ENCODE data around the gene NEGR1.

Gene NEGR1

DNA sequence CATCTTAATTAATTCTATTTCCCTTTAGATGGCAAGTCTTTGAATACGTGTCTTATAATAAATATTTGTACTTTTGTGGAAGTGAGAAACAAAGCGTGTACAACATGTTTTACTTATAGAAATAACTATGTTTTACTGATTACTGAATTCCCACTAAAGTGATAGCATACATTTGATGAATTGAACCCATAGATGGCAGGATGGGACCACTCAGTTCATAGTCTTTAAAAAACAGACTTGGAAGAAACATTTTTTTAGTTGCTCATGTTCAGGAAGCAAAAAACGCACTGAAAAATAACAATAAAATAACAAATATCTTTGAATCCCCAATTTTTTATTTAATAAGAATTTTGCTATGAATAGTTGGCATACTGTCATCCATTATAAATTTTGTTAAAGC, 694.4 kb downstream of the NEGR1 start:
- no peak overlapping the region for H3K4me3 ChIP-seq (replicated peaks in 1 of 2; ENCODE audit: low read depth in 2 of 2, low read length in 2 of 2)
- TF ChIP-seq, protein P1, sequence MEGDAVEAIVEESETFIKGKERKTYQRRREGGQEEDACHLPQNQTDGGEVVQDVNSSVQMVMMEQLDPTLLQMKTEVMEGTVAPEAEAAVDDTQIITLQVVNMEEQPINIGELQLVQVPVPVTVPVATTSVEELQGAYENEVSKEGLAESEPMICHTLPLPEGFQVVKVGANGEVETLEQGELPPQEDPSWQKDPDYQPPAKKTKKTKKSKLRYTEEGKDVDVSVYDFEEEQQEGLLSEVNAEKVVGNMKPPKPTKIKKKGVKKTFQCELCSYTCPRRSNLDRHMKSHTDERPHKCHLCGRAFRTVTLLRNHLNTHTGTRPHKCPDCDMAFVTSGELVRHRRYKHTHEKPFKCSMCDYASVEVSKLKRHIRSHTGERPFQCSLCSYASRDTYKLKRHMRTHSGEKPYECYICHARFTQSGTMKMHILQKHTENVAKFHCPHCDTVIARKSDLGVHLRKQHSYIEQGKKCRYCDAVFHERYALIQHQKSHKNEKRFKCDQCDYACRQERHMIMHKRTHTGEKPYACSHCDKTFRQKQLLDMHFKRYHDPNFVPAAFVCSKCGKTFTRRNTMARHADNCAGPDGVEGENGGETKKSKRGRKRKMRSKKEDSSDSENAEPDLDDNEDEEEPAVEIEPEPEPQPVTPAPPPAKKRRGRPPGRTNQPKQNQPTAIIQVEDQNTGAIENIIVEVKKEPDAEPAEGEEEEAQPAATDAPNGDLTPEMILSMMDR (IDR thresholded peaks at IDR 0.05; ENCODE audit: low read depth, low read length): no peak
- DNase-seq (ENCODE audit: low read depth in 2 of 2): peak; percentile 42 to 53

DNA sequence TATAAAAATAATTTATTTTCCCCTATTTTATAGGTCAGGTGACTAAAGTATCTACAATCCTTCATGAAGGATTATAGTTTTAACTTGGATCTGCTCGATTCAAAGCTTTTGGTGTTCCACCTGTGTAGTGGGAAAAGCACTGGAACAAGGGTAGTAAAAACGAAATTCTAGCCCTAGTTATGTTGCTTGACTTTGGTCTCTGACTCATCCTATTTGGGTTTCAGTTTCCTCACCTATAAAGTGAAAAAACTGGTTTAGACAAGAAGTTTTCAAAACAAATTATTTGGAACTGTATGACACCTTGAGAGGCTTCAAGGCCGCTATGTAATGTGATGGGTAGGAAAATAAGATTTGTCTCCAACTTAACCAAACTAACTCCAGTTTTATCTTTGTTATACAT, 696.3 kb downstream of the NEGR1 start:
- no peak for DNase-seq (ENCODE audit: low read depth in 2 of 2)
- no peak overlapping the region for H3K4me3 ChIP-seq (replicated peaks in 1 of 2; ENCODE audit: low read depth in 2 of 2, low read length in 2 of 2)
- TF ChIP-seq, protein P1 (IDR thresholded peaks at IDR 0.05; ENCODE audit: low read depth, low read length): no peak

GRCh38 chr1:71583756-71584155, 698.6 kb downstream of the NEGR1 start:
- TF ChIP-seq, protein P1 (IDR thresholded peaks at IDR 0.05; ENCODE audit: low read depth, low read length): no peak
- no peak overlapping the region for H3K4me3 ChIP-seq (replicated peaks in 1 of 2; ENCODE audit: low read depth in 2 of 2, low read length in 2 of 2)
- DNase-seq (ENCODE audit: low read depth in 2 of 2): no peak

DNA sequence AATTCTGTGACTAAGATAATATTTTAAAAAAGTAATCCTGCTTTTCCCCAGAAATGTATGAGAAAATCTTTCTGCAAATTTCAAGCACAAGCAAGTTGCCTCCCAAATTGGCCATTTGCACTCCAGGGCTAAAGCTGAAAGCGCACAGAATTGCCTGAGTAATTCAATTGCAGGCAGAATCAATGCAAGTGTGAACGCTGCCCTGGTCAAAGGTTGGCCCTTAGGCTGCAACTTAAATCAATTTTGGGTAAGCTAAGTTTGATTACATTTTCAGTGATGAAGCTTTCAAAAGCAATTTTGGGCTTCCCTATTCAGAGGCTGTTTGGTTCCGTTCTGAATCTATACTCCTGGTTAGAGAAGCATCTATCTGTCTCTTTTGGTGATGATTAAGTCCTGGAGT, 699.7 kb downstream of the NEGR1 start:
- DNase-seq (ENCODE audit: low read depth in 2 of 2): no peak

DNA sequence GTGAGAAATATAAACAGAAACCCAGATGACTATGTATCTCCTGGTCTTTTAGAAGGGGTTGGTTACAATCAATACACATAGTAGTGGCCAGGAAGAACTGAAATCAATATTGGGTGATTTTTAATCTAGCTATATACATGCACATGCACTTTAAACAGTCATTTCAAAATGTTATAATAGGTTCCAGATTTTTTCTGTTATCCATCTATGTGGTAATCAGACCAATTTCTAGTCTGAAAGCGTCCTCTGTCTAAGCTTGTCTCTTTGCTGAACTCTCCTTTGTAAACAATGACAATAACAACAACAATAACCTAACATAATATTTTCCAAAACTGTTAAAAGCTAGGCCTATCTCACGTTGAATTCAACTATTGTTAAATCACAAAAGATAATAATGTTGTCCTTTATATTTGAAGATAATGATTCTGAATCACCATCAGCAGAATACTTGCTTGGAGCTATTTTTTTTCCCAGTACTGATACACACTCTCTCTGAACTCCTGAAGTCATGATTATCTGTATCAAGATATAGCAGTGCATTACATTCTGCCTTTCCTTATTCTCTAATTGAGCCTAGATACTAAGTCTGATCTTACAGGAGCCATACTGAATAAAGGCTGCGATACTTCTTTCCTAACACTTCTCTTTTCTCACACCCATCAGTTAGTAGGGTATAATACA, 704.7 kb downstream of the NEGR1 start:
- no peak overlapping the region for H3K4me3 ChIP-seq (replicated peaks in 1 of 2; ENCODE audit: low read depth in 2 of 2, low read length in 2 of 2)
- no peak for DNase-seq (ENCODE audit: low read depth in 2 of 2)

More for the DNA sequence above, 699.7 kb downstream of the NEGR1 start:
- TF ChIP-seq, protein P1 (IDR thresholded peaks at IDR 0.05; ENCODE audit: low read depth, low read length): no peak
- H3K4me3 ChIP-seq (replicated peaks in 1 of 2; ENCODE audit: low read depth in 2 of 2, low read length in 2 of 2): no peak overlapping the region

DNA sequence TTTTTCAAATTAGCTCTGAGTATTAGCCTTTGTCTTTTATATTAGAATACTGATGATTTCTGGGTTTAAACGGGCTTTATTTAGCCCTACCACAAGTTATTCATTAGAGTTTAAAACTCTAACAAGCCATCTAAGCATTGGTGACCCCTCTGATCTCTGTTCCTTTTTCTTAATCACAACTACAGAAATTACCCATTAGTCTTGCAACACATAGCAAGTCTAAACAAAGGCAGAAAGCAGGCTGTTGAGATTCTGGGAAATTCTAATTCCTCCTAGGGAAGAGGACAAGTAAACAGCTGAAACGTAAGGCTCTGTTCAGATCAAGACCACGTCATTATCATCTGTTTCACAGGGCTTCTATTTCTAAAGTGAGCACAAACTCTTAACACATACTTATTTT, 710.3 kb downstream of the NEGR1 start:
- DNase-seq (ENCODE audit: low read depth in 2 of 2): no peak
- TF ChIP-seq, protein P1 (IDR thresholded peaks at IDR 0.05; ENCODE audit: low read depth, low read length): no peak
- no peak overlapping the region for H3K4me3 ChIP-seq (replicated peaks in 1 of 2; ENCODE audit: low read depth in 2 of 2, low read length in 2 of 2)

More for the DNA sequence above, 704.7 kb downstream of the NEGR1 start:
- TF ChIP-seq, protein P1 (IDR thresholded peaks at IDR 0.05; ENCODE audit: low read depth, low read length): no peak

DNA sequence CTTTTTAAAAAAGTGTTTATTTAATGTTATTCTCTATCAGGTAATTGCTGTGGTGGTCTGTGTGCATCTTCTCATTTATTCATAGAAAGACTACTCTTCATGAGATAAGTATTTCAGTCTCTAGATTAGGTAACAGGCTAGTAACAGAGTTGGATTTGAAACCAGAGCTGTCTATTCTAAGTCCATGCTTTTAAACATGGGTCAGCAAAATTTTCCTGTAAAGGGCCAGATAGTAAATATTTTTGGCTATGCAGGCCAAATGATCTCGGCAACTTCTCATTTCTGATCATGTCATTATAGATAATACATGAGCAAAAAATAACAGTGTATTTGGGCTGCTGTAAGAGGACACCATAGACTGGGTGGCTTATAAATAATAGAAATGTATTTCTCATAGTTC, 715.9 kb downstream of the NEGR1 start:
- TF ChIP-seq, protein P1 (IDR thresholded peaks at IDR 0.05; ENCODE audit: low read depth, low read length): no peak
- no peak for DNase-seq (ENCODE audit: low read depth in 2 of 2)
- H3K4me3 ChIP-seq (replicated peaks in 1 of 2; ENCODE audit: low read depth in 2 of 2, low read length in 2 of 2): no peak overlapping the region

All from cardiac fibroblast (primary cell).